Measurements from ENCODE around the gene ZNF195. TPM values are rescaled to one million over a fixed set of nuclear protein-coding genes. Genes with fewer than 3 reads are reported as not detected.

Gene ZNF195
- total RNA-seq, 1 experiment from 2014 or later, result 47.7 TPM

- Histone ChIP-seq H3K79me2 (ENCODE audit: insufficient read depth, low read length) (peaks cover 23% of the 10 kb centered on the region; the same call in 1 of the 2 replicates), H3K36me3 (ENCODE audit: control insufficient read depth in 1 of 2, insufficient read depth in 2 of 2, low read length in 2 of 2) (peaks cover 53 to 64% of the 10 kb centered on the region in 2 experiments), H3K4me1 (ENCODE audit: control insufficient read depth in 1 of 2, insufficient read depth in 2 of 2, low read length in 2 of 2) (no peaks in the 10 kb centered on the region), H3K4me3 (replicated peaks in 1 of 2; ENCODE audit: low read depth in 1 of 2, low read length in 2 of 2) (no peak overlapping the region), H4K20me1 (ENCODE audit: insufficient read depth) (no peaks in the 10 kb centered on the region), H3K9me3 (ENCODE audit: control insufficient read depth in 1 of 2, insufficient read depth in 1 of 2, low read depth in 1 of 2, low read length in 2 of 2) (peaks cover 27 to 80% of the 10 kb centered on the region in 2 experiments; a peak in 3 of 4 replicates), H3K27ac (ENCODE audit: low read depth, low read length) (no peak overlapping the region), H3K4me2 (ENCODE audit: low read length) (no peak overlapping the region), H3K9me2 (ENCODE audit: insufficient read depth) (no peaks in the 10 kb centered on the region), H3K9ac (ENCODE audit: low read length) (no peak overlapping the region), H3K27me3 (ENCODE audit: insufficient read depth, low read length) (no peaks in the 10 kb centered on the region), H2AFZ (ENCODE audit: low read depth, low read length, poor library complexity, severe bottlenecking) (no peak overlapping the region)
- TF ChIP-seq YY1 (IDR thresholded peaks at IDR 0.05; ENCODE audit: extremely low read depth, insufficient replicate concordance, low read depth, low read length), result no peak
- peak; percentile 97 for TF ChIP-seq ZNF274 (IDR thresholded peaks at IDR 0.05; ENCODE audit: low read depth, low read length)
- no peak for ATAC-seq
- ChIA-PET RAD21 (ENCODE audit: low non-redundant PET in 1 of 2, low total read pairs in 2 of 2, uncharacterized antibody in 2 of 2, unreplicated experiment in 2 of 2) (no interaction called here), CTCF (no interaction called here), POLR2A (no interaction called here)
- no TSS peak for BruUV-seq (replicated peaks)
- intact Hi-C loops (cut with micrococcal nuclease), result no loop called here
- DNase-seq (ENCODE audit: low read depth, low spot score), result no peak
Measured at GRCh38 chr11:3359092-3359824, 19.7 kb downstream of the ZNF195 start.

GRCh38 chr11:3357994-3358676 is 20.8 kb downstream of the ZNF195 start:
- Histone ChIP-seq H4K20me1 (ENCODE audit: insufficient read depth) (no peaks in the 10 kb centered on the region), H3K36me3 (ENCODE audit: control insufficient read depth in 1 of 2, insufficient read depth in 2 of 2, low read length in 2 of 2) (peaks cover 42 to 53% of the 10 kb centered on the region in 2 experiments), H3K27ac (ENCODE audit: low read depth, low read length) (no peak overlapping the region), H3K4me1 (ENCODE audit: control insufficient read depth in 1 of 2, insufficient read depth in 2 of 2, low read length in 2 of 2) (no peaks in the 10 kb centered on the region), H3K4me2 (ENCODE audit: low read length) (no peak overlapping the region), H3K9me3 (ENCODE audit: control insufficient read depth in 1 of 2, insufficient read depth in 1 of 2, low read depth in 1 of 2, low read length in 2 of 2) (peaks cover 24 to 71% of the 10 kb centered on the region in 2 experiments; a peak in 3 of 4 replicates), H3K9ac (ENCODE audit: low read length) (no peak overlapping the region), H3K4me3 (replicated peaks in 1 of 2; ENCODE audit: low read depth in 1 of 2, low read length in 2 of 2) (no peak overlapping the region), H3K9me2 (ENCODE audit: insufficient read depth) (no peaks in the 10 kb centered on the region), H3K79me2 (ENCODE audit: insufficient read depth, low read length) (peaks cover 12% of the 10 kb centered on the region; the same call in 1 of the 2 replicates), H2AFZ (ENCODE audit: low read depth, low read length, poor library complexity, severe bottlenecking) (no peak overlapping the region), H3K27me3 (ENCODE audit: insufficient read depth, low read length) (no peaks in the 10 kb centered on the region)
- ChIA-PET CTCF (no interaction called here), RAD21 (ENCODE audit: low non-redundant PET in 1 of 2, low total read pairs in 2 of 2, uncharacterized antibody in 2 of 2, unreplicated experiment in 2 of 2) (no interaction called here), POLR2A (no interaction called here)
- ATAC-seq, result no peak
- no TSS peak for BruUV-seq (replicated peaks)
- no peak for DNase-seq (ENCODE audit: low read depth, low spot score)
- intact Hi-C loops (cut with micrococcal nuclease), result no loop called here
- TF ChIP-seq CEBPB (IDR thresholded peaks at IDR 0.05; ENCODE audit: low read depth), result no peak

Data from HCT116 (cell line).